Immature natural killer cell (primary cell): ENCODE results near the gene CSTPP1. TPM values are rescaled to one million over a fixed set of nuclear protein-coding genes. Genes with fewer than 3 reads are reported as not detected.

Experiments
- DNase-seq, 3 donors: peaks; one replicate each; pipeline ENCODE4 v3.0.0; 2022; ENCODE audit warnings: mixed read lengths in 1 of 3
- H3K27ac Mint-ChIP-seq, 6 donors: one replicate each; pipeline ENCODE4 v1.8.0; 2020; ENCODE audit warnings: mixed read lengths in 6 of 6, mild to moderate bottlenecking in 5 of 6, inconsistent platforms in 4 of 6, moderate library complexity in 3 of 6
- H3K27me3 Mint-ChIP-seq, 3 donors: one replicate each; pipeline ENCODE4 v1.8.0; 2020 to 2021; ENCODE audit warnings: low read depth in 3 of 3, mild to moderate bottlenecking in 3 of 3, mixed read lengths in 3 of 3, moderate library complexity in 3 of 3, inconsistent platforms in 1 of 3
- H3K36me3 Mint-ChIP-seq, 3 donors: one replicate each; pipeline ENCODE4 v1.8.0; 2020; ENCODE audit warnings: mixed read lengths in 3 of 3, inconsistent platforms in 2 of 3, mild to moderate bottlenecking in 2 of 3
- H3K4me1 Mint-ChIP-seq, 2 donors: one replicate each; pipeline ENCODE4 v1.8.0; 2020; ENCODE audit warnings: inconsistent platforms in 2 of 2, mild to moderate bottlenecking in 2 of 2, mixed read lengths in 2 of 2, moderate library complexity in 1 of 2
- H3K4me3 Mint-ChIP-seq, 5 donors: one replicate each; pipeline ENCODE4 v1.8.0; 2020; ENCODE audit warnings: mild to moderate bottlenecking in 5 of 5, mixed read lengths in 5 of 5, inconsistent platforms in 3 of 5, moderate library complexity in 3 of 5
- H3K9me3 Mint-ChIP-seq, 6 donors: one replicate each; pipeline ENCODE4 v1.8.0; 2020; ENCODE audit warnings: mild to moderate bottlenecking in 6 of 6, mixed read lengths in 6 of 6, inconsistent platforms in 4 of 6, moderate library complexity in 3 of 6
- polyA plus RNA-seq, 3 donors: library from polyadenylated mRNA; unstranded; fragments of 300-500 nt; fragmentation: Illumina TruSeq; gene quantifications; one replicate each; pipeline ENCODE4 v1.2.3, GENCODE V29; 2021

CSTPP1 gene, protein sequence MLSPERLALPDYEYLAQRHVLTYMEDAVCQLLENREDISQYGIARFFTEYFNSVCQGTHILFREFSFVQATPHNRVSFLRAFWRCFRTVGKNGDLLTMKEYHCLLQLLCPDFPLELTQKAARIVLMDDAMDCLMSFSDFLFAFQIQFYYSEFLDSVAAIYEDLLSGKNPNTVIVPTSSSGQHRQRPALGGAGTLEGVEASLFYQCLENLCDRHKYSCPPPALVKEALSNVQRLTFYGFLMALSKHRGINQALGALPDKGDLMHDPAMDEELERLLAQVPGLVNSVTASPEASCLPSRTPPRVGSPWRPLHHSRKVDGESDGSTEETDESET
- 10 to 100 TPM; 13.2 to 24.1 (median 22.0) TPM for polyA plus RNA-seq

- Mint-ChIP-seq H3K27me3 (peaks cover 4 to 12% (median 11%) of the 10 kb centered on the region in 3 donors), H3K36me3 (no peaks in the 10 kb centered on the region), H3K4me3 (peak within 1 kb of the TSS; percentile 90 to 98 (median 91)), H3K4me1 (peaks cover 17 to 21% of the 10 kb centered on the region in 2 donors), H3K9me3 (no peaks in the 10 kb centered on the region), H3K27ac (peak within 1 kb of the TSS; percentile 81 to 96 (median 90))
- DNase-seq = peak; percentile 88 to 91 (median 89)
Observed at GRCh38 chr11:46936138-46937110, at the start of gene CSTPP1. Gene CSTPP1 (plus strand): TSS chr11:46936761. CDS start chr11:46936806, 45 bp downstream.

GRCh38 chr11:46888636-46889035 lies 47.9 kb upstream of the CSTPP1 start:
- no peak for DNase-seq
- H3K4me1 Mint-ChIP-seq = no peaks in the 10 kb centered on the region
- no peaks in the 10 kb centered on the region for H3K36me3 Mint-ChIP-seq
- H3K4me3 Mint-ChIP-seq = no peak overlapping the region
- H3K27me3 Mint-ChIP-seq = peaks cover 0 to 1% (median 0%) of the 10 kb centered on the region in 3 donors
- no peak overlapping the region for H3K27ac Mint-ChIP-seq
- no peaks in the 10 kb centered on the region for H3K9me3 Mint-ChIP-seq

DNA sequence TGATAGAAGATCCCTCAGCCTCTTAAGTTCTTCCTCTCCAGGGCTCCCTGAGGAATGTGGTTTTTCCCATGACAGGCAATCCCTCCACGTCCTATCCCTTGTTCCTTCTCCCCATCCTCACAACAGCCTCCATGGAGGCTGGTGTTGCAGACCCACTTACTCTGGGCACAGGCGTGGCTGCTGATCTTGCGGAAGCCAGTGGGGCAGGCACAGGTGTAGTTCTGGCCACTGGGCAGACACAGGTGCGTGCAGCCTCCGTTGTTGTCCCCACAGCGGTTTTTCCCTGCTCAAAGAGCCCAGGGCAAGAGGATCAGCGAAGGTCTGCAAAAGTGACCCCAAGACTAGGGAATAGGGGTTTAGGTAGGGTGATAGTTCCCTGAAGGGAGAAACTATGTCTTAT lies 47.3 kb upstream of the CSTPP1 start:
- no peaks in the 10 kb centered on the region for H3K4me1 Mint-ChIP-seq
- no peak for DNase-seq
- no peak overlapping the region for H3K4me3 Mint-ChIP-seq
- H3K9me3 Mint-ChIP-seq = no peaks in the 10 kb centered on the region
- no peak overlapping the region for H3K27ac Mint-ChIP-seq
- peaks cover 0 to 1% (median 0%) of the 10 kb centered on the region in 3 donors for H3K27me3 Mint-ChIP-seq
- H3K36me3 Mint-ChIP-seq = no peaks in the 10 kb centered on the region

DNA sequence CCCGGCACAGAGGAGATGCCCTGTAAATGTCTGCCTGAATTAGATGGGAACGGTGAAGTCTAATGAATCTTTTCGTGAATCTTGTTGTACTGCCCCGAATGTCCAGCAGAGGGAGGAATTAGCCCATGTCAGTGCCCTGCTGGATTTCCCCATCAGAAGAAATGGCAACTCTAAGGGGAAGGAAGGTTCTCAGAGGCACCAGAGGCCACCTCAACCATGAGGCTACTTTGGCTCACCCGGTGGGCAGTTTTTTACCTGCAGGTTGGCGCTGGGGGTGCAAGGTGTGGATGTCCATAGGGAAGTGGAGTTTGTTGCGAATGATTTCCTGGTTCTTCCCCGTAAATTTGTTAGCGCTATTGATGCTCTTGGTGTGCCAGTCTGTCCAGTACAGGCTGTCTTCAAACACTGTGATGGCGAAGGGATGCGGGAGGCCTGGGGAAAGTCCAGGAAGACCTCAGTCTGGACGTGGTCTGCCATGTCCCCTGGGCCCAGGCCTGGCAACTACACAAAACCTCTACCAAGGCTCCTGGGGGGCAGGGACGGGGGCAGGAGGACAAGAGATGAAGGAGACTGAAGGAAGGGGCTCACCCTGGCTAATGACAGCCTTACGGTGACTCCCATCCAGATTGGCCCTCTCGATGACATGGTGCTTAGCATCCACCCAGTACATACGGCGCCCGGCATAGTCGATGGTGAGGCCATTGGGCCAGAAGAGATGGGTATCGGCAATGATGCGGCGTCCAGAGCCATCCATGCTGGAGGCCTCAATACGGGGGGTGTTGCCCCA lies 46.7 kb upstream of the CSTPP1 start:
- H3K36me3 Mint-ChIP-seq = no peaks in the 10 kb centered on the region
- H3K27me3 Mint-ChIP-seq = peaks cover 0 to 1% (median 0%) of the 10 kb centered on the region in 3 donors
- peak; percentile 46 to 64 (median 55) for DNase-seq
- no peaks in the 10 kb centered on the region for H3K4me1 Mint-ChIP-seq
- no peak overlapping the region for H3K27ac Mint-ChIP-seq
- no peaks in the 10 kb centered on the region for H3K9me3 Mint-ChIP-seq
- H3K4me3 Mint-ChIP-seq = no peak overlapping the region

DNA sequence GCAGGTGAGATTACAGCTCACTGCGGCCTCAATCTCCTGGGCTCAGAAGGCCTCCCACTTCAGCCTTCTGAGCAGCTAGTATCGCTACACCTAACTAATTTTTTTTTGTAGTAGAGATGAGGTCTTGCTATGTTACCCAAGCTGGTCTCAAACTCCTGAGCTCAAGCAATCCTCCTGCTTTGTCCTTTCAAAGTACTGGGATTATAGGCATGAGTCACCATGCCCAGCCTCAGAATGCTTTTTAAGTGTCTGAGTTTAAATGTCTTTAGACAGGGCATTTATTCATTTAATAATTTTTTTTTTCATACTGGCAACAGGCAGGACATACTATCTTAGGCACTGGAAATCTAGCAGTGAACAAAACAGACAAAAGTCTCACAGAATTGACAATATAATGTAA lies 45.9 kb upstream of the CSTPP1 start:
- Mint-ChIP-seq H3K4me1 (no peaks in the 10 kb centered on the region), H3K27ac (no peak overlapping the region), H3K27me3 (peaks cover 0 to 3% (median 0%) of the 10 kb centered on the region in 3 donors), H3K36me3 (no peaks in the 10 kb centered on the region), H3K9me3 (no peaks in the 10 kb centered on the region), H3K4me3 (no peak overlapping the region)
- DNase-seq = no peak

DNA sequence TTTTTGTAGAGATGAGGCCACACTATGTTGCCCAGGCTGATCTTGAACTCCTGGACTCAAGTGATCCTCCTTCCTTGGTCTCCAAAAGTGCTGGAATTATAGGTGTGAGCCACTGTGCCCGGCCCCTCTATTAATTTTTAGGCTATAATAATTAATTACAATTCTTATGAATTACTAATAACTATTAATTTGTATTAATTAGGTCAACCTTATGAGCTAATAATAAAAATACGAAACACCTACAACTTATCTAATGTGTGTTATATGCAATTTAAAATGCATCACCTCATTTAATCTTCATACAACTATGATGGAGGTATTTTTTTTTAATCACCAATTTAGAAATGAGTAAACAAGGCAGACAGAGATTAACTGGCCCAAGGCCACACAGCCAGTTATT lies 44.5 kb upstream of the CSTPP1 start:
- DNase-seq = no peak
- no peaks in the 10 kb centered on the region for H3K4me1 Mint-ChIP-seq
- peaks cover 0 to 3% (median 0%) of the 10 kb centered on the region in 3 donors for H3K27me3 Mint-ChIP-seq
- H3K4me3 Mint-ChIP-seq = no peak overlapping the region
- H3K36me3 Mint-ChIP-seq = no peaks in the 10 kb centered on the region
- no peaks in the 10 kb centered on the region for H3K9me3 Mint-ChIP-seq
- H3K27ac Mint-ChIP-seq = no peak overlapping the region

GRCh38 chr11:46892838-46893237 lies 43.7 kb upstream of the CSTPP1 start:
- DNase-seq = no peak
- Mint-ChIP-seq H3K4me1 (no peaks in the 10 kb centered on the region), H3K27me3 (peaks cover 0 to 3% (median 0%) of the 10 kb centered on the region in 3 donors), H3K27ac (no peak overlapping the region), H3K9me3 (no peaks in the 10 kb centered on the region), H3K4me3 (no peak overlapping the region), H3K36me3 (no peaks in the 10 kb centered on the region)

DNA sequence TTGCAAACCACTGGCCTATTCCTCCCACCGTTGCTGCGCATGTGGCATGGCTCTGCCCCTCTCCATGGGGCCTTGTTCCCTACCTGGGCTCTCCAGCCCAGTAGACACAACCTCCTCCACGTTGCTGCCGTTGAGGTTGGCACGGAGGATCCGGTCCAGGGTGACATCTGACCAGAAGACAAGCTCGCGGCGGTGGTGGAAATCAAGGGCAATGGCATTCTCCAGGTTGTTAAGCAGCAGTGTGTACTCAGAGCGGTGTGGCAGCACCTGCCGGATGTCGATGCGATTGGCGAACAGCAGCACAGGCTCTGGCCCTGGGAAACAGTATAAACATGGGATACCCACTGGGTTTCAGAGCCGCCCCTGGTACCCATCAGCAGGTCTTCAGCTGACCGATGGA lies 42.1 kb upstream of the CSTPP1 start:
- Mint-ChIP-seq H3K4me1 (no peaks in the 10 kb centered on the region), H3K9me3 (no peaks in the 10 kb centered on the region), H3K27me3 (peaks cover 0 to 3% (median 0%) of the 10 kb centered on the region in 3 donors), H3K27ac (no peak overlapping the region), H3K4me3 (no peak overlapping the region), H3K36me3 (no peaks in the 10 kb centered on the region)
- DNase-seq = no peak

- H3K36me3 Mint-ChIP-seq = no peaks in the 10 kb centered on the region
- H3K4me1 Mint-ChIP-seq = no peaks in the 10 kb centered on the region
- H3K27ac Mint-ChIP-seq = no peak overlapping the region
- no peak for DNase-seq
- H3K4me3 Mint-ChIP-seq = no peak overlapping the region
- peaks cover 0 to 1% (median 0%) of the 10 kb centered on the region in 3 donors for H3K27me3 Mint-ChIP-seq
- no peaks in the 10 kb centered on the region for H3K9me3 Mint-ChIP-seq
Observed at GRCh38 chr11:46894961-46895360, 41.6 kb upstream of the CSTPP1 start.

- no peak for DNase-seq
- Mint-ChIP-seq H3K9me3 (no peaks in the 10 kb centered on the region), H3K36me3 (no peaks in the 10 kb centered on the region)
Observed at GRCh38 chr11:46895821-46896220, 40.7 kb upstream of the CSTPP1 start.

GRCh38 chr11:46896719-46897406 lies 39.7 kb upstream of the CSTPP1 start:
- Mint-ChIP-seq H3K4me1 (no peaks in the 10 kb centered on the region), H3K27ac (no peak overlapping the region), H3K27me3 (peaks cover 0 to 1% (median 0%) of the 10 kb centered on the region in 3 donors), H3K9me3 (no peaks in the 10 kb centered on the region), H3K36me3 (no peaks in the 10 kb centered on the region), H3K4me3 (no peak overlapping the region)
- DNase-seq = no peak

More at GRCh38 chr11:46895821-46896220, 40.7 kb upstream of the CSTPP1 start:
- peaks cover 0 to 1% (median 0%) of the 10 kb centered on the region in 3 donors for H3K27me3 Mint-ChIP-seq
- H3K4me1 Mint-ChIP-seq = no peaks in the 10 kb centered on the region
- no peak overlapping the region for H3K27ac Mint-ChIP-seq
- no peak overlapping the region for H3K4me3 Mint-ChIP-seq

DNA sequence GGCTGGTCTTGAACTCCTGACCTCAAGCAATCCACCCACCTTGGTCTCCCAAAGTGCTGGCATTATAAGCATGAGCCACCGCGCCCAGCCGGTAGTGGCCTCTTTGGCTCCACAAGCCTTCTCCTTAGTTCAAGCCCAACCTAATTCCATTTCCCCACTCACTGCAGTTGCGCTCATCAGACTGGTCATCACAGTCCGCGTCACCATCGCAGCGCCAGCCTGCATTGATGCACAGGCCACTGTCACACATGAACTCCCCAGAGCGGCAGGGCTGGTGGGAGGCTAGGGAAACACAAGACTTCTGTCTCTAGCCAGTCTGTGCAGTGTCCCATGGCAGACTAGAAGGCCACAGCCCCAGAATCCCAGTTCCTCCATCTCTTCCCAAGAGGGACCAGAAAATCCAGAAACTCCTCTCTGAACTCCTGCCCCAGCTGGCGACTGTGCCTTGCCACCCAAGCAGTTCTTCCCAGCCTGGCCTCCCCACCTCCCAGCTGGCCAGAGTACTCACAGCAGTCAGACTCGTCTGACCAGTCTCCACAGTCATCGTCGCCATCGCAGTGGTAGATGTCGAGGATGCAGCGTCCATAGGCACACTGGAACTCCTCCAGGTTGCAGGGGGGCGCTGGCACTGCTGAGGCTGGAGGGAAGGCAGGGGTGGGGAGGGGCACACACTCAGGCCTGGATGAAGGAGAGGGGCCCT lies 38.0 kb upstream of the CSTPP1 start:
- no peak overlapping the region for H3K4me3 Mint-ChIP-seq
- H3K36me3 Mint-ChIP-seq = no peaks in the 10 kb centered on the region
- no peaks in the 10 kb centered on the region for H3K9me3 Mint-ChIP-seq
- no peaks in the 10 kb centered on the region for H3K4me1 Mint-ChIP-seq
- H3K27me3 Mint-ChIP-seq = peaks cover 0 to 4% (median 1%) of the 10 kb centered on the region in 3 donors
- DNase-seq = no peak
- no peak overlapping the region for H3K27ac Mint-ChIP-seq
